K562 (cell line): ENCODE measurements around the gene GSK3B.

Experiments used
- CC2D1A ChIP-seq: fragments of 450-650 bp; IDR thresholded peaks from 2 replicates; pipeline ENCODE4 v1.6.1; 2017; ENCODE audit warnings: mild to moderate bottlenecking
- CREB5 ChIP-seq: fragments of 250-450 bp; sonication (Bioruptor Pico); IDR thresholded peaks from 2 replicates; pipeline ENCODE4 v1.5.0; 2020; ENCODE audit warnings: mild to moderate bottlenecking
- CTCF ChIP-seq, 3 experiments: IDR thresholded peaks in 2 of 3; conservative IDR thresholded peaks in 1 of 3; 2 replicates each; pipeline ENCODE4 v1.5.1; 2011 to 2012; ENCODE audit warnings: low read length in 3 of 3, mild to moderate bottlenecking in 3 of 3, control low read depth in 2 of 3, improper control_type of control experiment in 1 of 3, inconsistent platforms in 1 of 3, low read depth in 1 of 3, mixed read lengths in 1 of 3, moderate library complexity in 1 of 3; ENCODE audit not compliant: insufficient read depth in 2 of 3
- GATA2 ChIP-seq: sonication (generic); formaldehyde crosslinking; IDR thresholded peaks from 2 replicates; pipeline ENCODE4 v1.4.0; 2020; ENCODE audit warnings: mild to moderate bottlenecking, missing genetic modification reagents
- HDAC2 ChIP-seq: fragments of 450-650 bp; IDR thresholded peaks from 2 replicates; pipeline ENCODE4 v1.6.1; 2016; ENCODE audit warnings: mild to moderate bottlenecking
- NFRKB ChIP-seq: fragments of 450-650 bp; IDR thresholded peaks from 2 replicates; pipeline ENCODE4 v1.6.1; 2016; ENCODE audit warnings: low read depth
- NRF1 ChIP-seq, 2 experiments: fragments of 450-650 bp; IDR thresholded peaks in 1 of 2; conservative IDR thresholded peaks in 1 of 2; 2 replicates each; pipeline ENCODE4 v1.6.1; 2014; ENCODE audit warnings: mild to moderate bottlenecking in 2 of 2
- PHB ChIP-seq: fragments of 250-450 bp; sonication (Bioruptor Pico); IDR thresholded peaks from 2 replicates; pipeline ENCODE4 v1.5.0; 2021
- SOX6 ChIP-seq: fragments of 450-650 bp; IDR thresholded peaks from 2 replicates; pipeline ENCODE4 v1.6.1; 2014; ENCODE audit warnings: mild to moderate bottlenecking
- SRF ChIP-seq, 2 experiments: fragments of 250-450, 450-650 bp in 1 of 2; sonication (Bioruptor Pico) in 1 of 2; sonication (generic) in 1 of 2; formaldehyde crosslinking; IDR thresholded peaks; 2 replicates each; pipeline versions ENCODE4 v1.5.0 to v1.5.1; 2020 to 2022; ENCODE audit warnings: mild to moderate bottlenecking in 1 of 2, missing genetic modification reagents in 1 of 2
- TBP ChIP-seq: optimal IDR thresholded peaks from 2 replicates; pipeline ENCODE3; 2011; ENCODE audit warnings: low read depth, low read length, improper control_type of control experiment
- ZBTB33 ChIP-seq: sonication (generic); formaldehyde crosslinking; IDR thresholded peaks from 2 replicates; pipeline ENCODE4 v1.8.1; 2023; ENCODE audit warnings: mild to moderate bottlenecking, missing genetic modification reagents
- ZNF197 ChIP-seq: fragments of 200-800 bp; sonication (Bioruptor generic); IDR thresholded peaks from 2 replicates; pipeline ENCODE4 v1.6.1; 2016; ENCODE audit warnings: low read depth, missing genetic modification characterization, missing compliant biosample characterization
- ZNF780A ChIP-seq: fragments of 250-450 bp; sonication (Bioruptor Pico); IDR thresholded peaks from 2 replicates; pipeline ENCODE4 v1.5.0; 2021; ENCODE audit warnings: mild to moderate bottlenecking

- TF ChIP-seq ZBTB33 (CRISPR knock-in tag) (no peak), NFRKB (no peak), PHB (CRISPR knock-in tag) (no peak), SRF (CRISPR knock-in tag; IDR thresholded peaks at IDR 0.05) (no peak), ZNF780A (no peak), NRF1 (conservative IDR thresholded peaks at IDR 0.05 in 1 of 2, IDR thresholded peaks at IDR 0.05 in 1 of 2) (no peak), CTCF (IDR thresholded peaks at IDR 0.05 in 2 of 3, conservative IDR thresholded peaks at IDR 0.05 in 1 of 3; ENCODE audit: insufficient read depth in 2 of 3, low read depth in 1 of 3, low read length in 3 of 3) (no peak), GATA2 (no peak), CC2D1A (no peak), CREB5 (CRISPR knock-in tag) (no peak), TBP (no peak), SOX6 (no peak), HDAC2 (no peak), ZNF197 (CRISPR knock-in tag) (no peak)
Measured at GRCh38 chr3:119934249-119934648, 160.0 kb downstream of the GSK3B start.
